GM18858 (cell line): ENCODE measurements around the gene CTBP1.

Source experiments
- ATAC-seq: cut with Tn5 transposase; IDR thresholded peaks from one replicate; pipeline ENCODE4 v1.9.1; 2021; ENCODE audit not compliant: unreplicated experiment

CTBP1 gene

DNA sequence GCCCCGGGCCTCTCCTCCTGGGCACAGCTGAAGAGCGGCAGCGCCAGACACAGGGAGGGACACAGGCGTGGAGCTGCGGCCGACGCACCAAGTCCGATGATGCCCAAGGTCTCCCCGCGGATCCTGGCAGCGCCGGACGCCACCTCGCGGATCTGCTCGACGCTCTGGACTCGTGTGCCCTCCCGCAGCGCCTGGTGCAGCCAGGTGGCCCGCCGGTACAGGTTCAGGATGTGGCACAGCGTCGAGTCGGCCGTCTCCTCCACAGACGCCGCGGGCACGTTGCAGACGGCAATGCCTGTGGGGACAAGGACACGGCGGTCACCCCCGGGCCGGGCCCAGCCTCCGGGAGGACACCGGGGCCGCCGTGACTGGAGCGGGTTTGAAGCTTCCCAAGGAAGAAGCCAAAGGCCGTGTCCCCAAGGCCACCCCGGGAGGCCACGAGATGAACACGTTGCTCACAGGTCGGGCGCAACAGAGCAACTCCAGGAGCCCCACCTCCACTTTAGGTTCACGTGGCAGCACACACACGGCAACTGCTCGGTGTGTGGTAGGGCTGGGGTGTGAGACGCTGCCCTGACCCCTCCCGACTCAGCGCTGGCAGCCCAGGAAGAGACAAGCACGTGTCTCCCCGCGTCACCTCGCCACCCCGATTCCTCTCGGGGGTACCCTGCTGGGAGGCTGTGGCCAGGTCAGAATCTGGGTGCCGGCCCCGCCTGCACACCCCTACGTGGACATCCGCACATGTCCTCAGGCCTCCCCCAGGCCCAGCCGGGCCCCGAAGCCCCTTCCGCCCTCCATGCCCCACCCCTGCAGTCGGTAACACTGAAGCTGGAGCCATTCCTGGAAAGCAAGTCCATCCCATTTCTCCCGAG is 23.4 kb downstream of the CTBP1 start:
- no peak for ATAC-seq

- no peak for ATAC-seq
Measured at GRCh38 chr4:1223841-1224809, 24.8 kb downstream of the CTBP1 start.

DNA sequence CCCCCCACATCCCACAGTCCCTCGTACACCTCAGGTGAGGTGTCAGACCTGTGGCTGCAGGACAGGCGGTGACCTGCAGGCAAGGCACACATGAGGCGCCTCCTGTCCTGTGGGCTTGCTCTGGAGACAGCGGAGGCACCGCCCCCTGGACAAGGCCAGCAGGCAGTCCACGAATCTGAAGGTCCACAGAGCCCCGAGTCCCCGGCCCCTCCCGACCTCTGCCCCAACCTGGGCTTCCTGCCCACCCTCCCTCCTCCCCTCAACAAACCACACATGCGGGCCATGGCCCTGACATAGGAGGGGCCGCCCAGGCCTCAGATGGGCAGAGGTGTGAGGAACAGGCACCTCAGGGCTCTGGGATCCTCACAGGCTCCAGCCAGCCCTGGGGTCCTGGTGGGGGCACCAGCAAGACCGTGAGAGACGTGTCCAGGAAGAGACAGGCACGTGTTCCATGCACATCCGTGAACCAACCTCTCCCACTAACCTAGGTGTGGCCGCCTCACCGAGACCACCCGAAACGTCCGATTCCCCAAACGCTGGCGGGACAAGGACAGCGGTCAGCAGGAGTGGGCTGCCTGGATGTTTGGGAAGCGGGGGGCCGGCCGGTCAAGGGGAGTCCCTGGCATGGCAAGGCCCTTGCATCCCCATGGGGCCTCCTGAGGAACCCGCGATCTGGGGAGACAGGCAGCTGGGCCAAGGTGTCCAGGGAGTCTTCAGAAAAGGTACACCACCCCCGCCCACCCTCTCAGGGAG is 25.8 kb downstream of the CTBP1 start:
- ATAC-seq = no peak

GRCh38 chr4:1222036-1222789 is 26.7 kb downstream of the CTBP1 start:
- no peak for ATAC-seq

DNA sequence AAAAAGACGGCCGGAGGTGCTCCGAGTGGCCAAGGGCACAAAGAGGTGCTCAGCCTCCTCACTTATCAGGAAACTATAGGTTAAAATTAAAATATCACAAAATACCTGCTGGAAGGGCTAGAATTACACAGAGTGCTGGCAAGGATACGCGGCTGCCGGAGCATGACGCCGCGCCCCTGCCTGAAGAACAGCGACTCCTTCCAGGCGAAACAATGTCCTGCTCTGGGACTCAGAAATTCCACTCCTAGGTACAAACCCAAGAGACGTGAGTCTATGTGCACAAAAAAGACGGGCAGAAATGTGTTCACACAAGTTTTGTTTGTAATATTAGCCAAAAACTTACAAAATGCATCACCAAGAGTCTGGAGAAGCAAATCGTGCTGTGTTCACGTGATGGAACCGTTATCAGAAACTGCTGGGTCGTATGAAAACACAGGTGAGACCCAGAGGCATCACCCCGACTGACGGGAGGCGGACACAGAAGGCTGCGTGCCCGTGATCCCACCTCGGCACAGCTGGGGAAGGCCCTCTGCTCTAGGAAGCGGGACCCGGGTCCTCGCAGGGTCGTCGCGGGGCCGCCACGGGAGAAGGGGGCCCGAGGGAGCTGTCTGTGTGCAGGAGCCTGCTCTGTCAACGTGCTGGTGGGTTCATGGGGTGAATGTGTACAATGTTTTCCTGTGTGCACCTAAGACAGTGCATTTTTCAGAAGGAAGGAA is 27.6 kb downstream of the CTBP1 start:
- ATAC-seq = no peak

DNA sequence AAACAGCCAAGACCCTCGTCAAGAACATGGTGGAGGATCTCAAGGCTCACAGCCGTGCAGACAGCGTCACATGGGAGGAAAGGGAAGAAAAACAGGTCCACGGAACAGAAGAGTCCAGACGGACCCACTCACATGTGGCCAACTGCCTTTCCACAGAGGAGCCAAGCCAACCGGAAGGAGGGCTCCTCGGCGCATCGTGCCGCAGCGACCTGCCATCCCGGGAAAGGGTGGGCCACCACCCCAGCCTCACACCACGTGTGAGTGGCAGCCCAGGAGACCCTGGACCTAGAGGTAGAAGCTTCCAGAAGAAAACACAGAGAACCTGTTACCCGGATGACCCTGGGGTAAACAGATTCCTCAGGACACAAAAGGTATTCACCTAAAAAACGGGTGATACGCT is 28.4 kb downstream of the CTBP1 start:
- ATAC-seq = no peak

- no peak for ATAC-seq
Measured at GRCh38 chr4:1219566-1219950, 29.4 kb downstream of the CTBP1 start.

DNA sequence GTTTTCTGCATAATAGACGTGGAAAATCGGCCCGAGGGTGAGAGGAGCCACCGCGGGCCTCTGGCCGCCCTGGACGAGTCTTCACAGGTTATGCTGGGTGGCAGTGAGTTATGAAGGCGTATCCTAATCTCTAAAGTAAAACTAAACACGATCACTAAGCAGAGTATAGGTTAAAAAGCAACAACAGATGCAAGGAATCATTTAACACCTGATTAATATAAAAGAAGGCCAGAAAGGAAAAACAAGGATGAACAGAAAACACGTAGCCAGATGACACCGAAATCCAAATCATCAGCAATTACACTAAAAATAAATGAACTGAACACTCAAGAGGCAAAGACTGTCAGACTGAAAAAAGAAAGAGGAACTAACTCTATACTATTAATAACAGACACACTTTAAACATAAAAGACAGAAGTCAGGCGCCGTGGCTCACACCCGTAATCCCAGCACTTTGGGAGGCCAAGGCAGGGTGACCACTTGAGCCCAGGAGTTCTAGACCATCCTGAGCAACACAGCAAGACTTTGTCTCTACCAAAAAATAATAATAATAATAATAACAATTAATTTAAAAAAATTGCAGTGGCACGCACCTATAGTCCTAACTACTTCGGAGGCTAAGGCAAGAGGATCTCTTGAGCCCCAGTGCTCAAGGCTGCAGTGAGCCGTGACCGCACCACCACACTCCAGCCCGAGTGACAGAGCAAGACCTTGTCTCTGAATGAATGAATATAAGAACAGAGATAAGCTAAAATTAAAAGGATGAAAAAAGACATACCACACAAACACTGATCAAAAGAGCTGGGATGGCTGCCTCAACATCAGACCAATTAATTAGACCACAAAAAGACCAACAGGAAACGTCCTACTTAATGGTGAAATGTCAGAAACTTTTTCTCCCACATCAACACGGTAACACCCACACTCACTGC is 30.0 kb downstream of the CTBP1 start:
- ATAC-seq = peak; percentile 55

GRCh38 chr4:1217366-1217765 is 31.6 kb downstream of the CTBP1 start:
- no peak for ATAC-seq

DNA sequence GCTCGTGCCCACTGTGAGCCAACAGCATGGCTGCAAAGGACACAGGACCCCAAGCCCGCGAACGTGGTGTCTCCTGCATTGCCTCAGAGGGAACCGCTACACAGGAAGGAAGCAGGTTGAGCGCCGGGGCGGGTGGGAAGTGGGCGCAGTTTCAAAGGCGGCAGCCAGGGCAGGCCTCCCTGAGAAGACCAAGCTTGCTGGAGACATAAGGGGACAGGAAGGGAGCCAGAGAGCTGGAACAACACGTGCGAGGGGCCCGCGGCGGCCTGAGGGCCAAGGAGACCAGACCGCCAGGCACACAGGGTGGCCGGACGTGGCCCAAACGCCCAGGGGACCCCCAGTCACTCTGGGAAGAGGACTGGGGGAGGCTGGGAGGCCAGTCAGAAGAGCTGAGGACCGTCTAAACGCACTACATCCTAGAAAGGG is 32.0 kb downstream of the CTBP1 start:
- ATAC-seq = no peak

GRCh38 chr4:1216076-1216614 is 32.8 kb downstream of the CTBP1 start:
- ATAC-seq = no peak

DNA sequence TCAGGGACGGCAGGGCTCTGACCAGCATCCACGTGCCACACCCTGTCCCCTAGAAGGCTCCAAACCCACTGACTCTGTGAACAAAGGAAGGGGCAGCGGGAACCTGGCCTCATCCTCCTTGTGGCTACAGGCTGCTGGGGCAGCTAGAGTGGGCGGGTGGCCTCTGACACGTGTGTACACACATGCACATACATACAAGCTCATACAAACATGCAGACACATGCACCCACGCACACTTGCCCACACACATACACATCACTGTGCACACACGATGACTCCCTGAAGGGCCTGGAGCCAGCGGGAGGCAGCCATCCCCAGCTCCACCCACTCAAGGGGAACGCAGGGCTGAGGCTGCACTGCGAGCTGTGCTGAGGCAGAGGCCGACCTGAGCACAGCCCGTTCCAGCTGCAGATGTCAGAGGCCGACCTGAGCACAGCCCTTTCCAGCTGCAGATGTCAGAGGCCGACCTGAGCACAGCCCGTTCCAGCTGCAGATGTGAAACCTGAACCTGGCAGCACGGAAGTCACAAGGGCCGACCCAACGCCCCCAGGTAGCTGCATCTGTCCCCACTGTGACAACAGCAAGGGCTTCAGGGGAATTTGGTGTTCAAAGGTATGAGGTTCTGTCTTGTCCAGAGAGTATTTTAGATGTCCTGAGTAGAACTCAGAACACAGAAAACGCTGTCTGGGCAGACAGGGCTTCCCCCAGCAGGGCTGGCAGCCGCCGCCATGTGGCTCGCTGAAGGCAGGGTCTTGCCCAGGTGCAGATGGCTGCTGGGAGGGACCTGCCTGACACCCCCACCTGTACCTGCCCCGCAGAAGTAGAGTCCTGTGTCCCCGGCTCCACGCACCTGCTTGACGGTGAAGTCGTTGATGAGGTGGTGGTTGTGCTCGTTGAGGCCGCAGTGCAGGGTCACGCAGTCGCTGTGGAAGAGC is 33.5 kb downstream of the CTBP1 start:
- ATAC-seq = peak; percentile 33

DNA sequence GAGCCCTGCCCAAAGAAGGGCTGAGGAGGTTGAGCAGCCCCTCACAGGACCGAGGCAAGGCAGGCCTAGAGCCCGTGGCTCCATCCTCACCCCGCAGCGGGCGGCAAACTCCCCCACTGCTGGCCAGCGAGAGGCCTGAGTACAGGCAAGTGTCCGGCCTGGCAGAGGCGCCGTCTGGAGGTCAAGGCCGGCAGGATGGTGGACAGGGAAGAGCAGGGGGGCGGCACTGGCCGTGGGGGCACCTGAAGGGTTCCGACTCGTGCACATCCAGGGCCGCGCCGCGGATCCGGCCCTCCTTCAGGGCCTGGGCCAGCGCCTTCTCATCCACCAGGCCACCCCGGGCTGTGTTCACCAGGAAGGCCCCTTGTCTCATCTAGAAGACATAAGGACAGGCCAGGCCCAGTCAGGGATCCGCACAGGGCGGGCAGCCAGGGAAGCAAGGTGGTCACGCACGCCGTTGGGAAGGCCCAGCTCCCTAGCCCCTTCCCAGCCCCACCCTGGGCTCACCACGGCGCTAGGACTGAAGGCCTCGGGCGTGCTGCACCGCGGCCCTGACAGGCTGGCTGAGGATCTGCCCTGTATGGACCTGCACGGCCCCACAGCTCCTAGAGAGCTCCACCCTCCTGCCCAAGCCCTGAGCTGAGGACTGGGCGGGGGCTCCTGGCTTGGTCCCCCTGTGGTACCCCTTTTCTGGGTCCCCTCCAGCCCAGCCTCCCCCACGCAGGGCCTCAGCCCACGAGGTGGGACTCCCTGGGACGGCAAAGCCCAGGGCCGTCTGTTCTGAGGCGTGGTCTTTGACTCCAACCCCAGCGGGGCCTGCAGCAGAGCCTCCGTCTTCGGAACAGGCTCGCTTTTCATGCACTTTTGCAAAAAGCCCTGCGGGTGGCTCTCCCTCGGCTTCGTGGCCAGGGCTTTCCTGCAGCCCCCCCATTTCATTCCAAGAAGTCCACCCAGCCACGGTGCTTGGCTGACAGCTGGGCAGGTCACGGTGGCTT is 34.5 kb downstream of the CTBP1 start:
- no peak for ATAC-seq

GRCh38 chr4:1213336-1213995 is 35.5 kb downstream of the CTBP1 start:
- no peak for ATAC-seq

DNA sequence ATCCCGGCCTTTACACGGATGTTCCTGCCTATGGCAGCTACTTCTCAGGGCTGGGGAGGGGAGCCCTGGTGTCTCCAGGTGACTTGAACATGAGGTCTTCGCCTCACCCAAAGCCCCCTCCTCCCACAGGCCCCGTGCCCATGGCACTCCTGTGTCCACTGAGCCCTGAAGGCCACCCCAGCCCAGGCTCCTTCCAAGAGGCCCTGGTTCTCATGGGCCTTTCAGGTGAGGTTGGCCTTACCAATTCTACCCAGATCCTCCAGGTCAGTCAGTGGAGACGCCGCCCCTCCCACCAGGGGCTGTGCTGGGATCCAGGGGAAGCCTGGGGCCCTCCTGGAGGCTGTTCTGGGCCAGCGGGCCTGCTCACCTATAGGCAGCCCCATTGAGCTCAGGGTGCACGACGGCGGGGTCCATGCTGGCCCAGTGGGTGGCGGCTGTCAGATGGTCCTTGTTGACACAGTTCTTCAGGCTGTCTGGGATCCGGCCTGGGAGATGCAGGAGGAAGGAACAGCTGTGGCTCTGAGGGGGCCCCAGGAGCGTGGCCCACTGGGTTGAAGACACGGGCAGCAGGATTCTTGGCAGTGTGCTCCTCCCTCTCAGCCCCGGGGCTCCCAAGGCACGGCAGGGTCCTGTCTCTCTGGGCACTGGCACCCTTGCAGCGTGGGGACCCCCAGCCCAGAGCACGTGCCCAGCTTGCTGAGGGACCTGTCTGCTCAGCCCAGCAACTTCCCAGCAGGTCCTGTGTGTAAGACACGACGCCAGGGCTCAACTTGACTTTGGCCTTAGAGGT is 36.2 kb downstream of the CTBP1 start:
- no peak for ATAC-seq
